Measurements from ENCODE around the gene GPRIN1.

Gene GPRIN1

GRCh38 chr5:176643491-176644219 lies 33.7 kb upstream of the GPRIN1 start:
- no peak for DNase-seq (ENCODE audit: low read depth)

DNA sequence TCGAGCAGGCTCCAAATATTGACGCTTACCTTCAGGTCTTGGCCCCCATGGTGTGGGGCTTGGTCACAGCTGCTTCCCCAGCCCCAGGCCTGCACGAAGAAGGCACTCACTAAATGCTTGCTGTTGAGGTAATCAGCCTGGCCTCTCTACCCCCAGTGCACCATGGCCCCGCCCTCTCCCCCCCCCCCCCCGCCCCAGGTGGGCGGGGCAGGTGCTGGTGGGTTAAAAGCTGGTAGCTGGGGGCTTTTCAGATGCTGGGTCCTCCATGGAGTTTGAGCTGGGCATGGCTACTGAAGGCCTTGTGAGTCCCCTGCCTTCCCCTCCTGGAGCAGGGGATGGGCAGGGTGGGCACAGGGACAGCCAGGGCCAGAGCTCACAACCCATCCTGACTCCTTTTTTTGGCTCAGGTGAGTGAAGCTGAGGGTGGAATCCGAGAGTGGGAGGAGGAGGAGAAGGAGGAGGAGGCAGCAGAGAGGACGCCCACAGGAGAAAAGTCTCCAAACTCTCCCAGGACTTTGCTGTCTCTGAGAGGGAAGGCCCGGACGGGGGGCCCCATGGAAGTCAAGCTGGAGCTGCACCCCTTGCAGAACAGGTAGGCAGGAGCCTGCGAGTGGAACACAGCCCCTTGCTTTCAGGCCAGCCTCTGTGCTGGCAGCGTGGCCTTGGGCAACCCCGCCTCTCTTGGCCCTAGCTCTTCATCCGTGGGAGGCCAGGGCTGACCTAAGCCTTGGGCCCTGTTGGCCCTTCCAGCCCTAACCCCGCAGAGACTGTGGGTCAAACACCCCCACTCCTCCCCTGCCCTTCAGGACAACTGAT lies 32.9 kb upstream of the GPRIN1 start:
- no peak for DNase-seq (ENCODE audit: low read depth)

DNA sequence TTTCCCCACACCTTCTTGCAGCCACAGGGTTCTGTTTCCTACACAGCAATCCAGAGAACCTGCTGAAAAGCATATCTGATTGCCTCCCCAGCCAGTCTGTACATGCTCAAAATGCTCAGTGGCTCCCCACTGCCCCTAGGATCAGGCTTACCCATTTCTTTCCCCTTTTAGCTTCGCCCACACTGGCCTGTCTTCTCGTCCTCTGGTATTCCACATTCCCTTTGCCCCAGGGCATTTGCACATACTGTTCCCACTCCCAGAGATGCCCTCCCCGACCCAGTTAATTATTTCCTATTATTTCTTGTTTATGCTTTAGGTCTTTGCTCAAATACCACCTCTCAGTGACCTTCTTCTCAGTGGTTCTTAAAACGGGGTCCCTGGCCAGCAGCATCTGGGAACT lies 30.7 kb upstream of the GPRIN1 start:
- DNase-seq (ENCODE audit: low read depth), result no peak

- DNase-seq (ENCODE audit: low read depth), result no peak
These were observed 30.0 kb upstream of the GPRIN1 start for GRCh38 chr5:176639981-176640380.

DNA sequence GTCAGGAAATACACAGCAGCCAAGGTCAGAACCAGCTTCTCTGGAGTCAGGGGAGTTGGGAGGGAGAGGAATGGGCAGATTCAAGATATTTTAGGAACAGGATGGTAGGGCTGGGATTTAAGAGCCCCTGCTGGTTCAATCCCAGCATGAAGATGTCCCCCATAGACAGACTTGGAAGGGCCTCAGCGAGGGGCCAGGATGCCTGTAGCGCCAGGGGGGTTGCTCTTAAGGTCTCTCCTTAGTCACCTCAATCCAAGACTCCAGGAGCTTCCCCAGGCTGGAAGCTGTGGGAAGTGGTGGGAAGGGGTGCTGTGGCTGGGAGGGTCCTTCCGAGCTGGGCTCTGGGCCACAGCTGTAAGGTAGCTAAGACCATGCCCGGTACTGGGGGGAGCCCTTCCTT lies 29.3 kb upstream of the GPRIN1 start:
- no peak for DNase-seq (ENCODE audit: low read depth)

DNA sequence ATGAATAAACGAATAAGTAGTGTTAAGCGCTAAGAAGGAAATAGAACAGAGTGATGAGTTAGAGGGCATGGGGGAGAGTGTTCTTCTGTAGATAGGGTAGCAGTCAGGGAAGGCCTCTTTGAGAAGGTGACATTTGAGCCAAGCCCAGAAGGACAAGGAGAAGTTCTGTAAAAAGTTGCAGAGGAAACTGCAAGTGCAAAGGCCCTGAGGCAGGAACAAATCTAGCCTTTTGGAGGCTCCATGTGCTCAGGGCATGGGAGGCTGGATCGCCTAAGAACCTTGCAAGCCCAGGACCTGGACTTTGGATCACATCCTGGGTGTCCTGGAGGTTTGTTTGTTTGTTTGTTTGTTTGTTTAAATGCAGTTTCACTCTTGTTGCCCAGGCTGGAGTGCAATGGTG lies 28.5 kb upstream of the GPRIN1 start:
- DNase-seq (ENCODE audit: low read depth), result no peak

DNA sequence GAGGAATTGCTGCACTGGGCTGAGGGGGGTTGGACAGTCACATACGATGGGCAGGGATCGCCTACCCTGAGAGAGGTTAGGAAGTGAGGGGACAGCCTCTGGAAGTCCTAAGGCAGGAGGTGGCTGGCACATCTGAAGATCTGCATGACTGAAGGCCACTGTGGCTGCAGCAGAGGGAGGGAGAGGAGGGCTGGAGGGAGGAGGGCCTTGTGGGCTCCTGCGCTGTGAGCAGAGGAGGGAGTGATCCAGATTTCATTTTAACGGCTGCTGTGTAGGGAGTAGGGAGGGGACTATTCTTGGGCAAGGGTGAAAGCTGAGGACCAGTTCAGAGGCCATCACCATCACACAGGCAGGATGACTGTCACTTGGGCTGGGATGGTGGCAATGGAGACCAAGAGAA lies 27.6 kb upstream of the GPRIN1 start:
- no peak for DNase-seq (ENCODE audit: low read depth)

DNA sequence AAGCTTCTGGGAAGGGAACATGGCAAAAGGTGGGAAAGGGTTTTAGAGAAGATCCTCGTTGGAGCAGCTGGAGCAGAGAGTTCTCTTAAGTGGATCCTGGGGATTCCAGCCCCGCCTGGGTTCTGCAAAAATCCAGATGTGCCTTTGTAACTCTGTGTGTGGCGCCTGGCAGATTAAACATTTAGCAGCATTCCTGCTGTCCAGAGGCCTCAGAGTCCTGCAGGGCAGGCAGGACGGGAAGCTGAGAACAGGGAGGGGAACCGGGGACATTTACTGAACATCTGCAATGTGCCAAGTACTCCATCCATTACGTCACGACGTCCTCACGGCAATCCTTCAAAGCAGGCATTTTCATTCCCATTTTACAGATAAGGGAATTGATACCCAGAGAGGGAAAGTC lies 26.5 kb upstream of the GPRIN1 start:
- DNase-seq (ENCODE audit: low read depth), result no peak

DNA sequence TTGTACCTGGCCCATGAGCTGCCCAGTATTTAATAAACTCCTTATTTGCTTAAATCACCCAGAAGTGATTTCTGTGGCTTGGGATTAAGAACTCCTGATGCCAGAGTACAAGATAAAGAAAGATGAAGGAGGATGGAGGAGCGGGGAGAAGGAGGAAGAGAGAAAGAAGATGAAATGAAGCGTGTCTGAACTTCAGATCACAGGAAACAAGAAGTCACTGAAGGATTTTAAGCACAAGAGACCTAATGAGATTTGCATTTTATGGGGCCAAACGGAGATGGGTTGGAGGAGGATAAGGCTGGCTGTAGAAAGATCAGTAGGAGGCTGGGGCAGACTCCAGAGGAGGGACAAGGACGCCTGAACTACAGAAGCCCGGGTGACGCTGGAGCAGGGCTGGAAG lies 23.6 kb upstream of the GPRIN1 start:
- DNase-seq (ENCODE audit: low read depth), result no peak

GRCh38 chr5:176632745-176633144 lies 22.8 kb upstream of the GPRIN1 start:
- no peak for DNase-seq (ENCODE audit: low read depth)

- DNase-seq (ENCODE audit: low read depth), result no peak
These were observed 21.6 kb upstream of the GPRIN1 start for GRCh38 chr5:176631383-176632200.

DNA sequence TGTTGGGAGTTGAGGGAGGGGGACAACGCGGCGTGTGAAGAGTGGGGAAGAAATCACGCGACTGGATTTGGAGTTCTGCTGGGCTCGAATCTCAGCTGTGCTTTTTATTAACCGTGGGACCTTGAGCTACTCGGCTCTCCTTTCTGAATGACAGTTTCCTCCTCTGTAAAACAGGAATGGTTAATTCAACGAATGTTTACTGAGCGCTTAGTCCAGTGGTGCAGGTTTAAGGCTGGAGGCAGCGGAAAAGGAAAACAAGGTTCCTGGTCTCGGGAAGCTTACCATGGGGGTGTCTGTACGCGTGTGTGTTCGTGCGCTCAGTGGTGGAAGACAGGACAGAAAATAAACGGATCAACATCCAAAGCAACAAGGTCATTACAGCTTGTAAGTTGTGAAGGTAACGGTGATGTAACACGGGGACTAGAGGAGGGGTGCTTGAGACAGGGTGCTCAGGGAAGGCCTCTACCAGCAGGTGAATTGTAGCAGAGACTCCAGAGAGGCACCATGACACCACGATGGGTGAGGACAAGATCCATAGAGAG lies 20.8 kb upstream of the GPRIN1 start:
- DNase-seq (ENCODE audit: low read depth), result no peak

- DNase-seq (ENCODE audit: low read depth), result no peak
These were observed 20.1 kb upstream of the GPRIN1 start, which contains the start of the genes EIF4E1B and SNCB for GRCh38 chr5:176629853-176630680. Gene EIF4E1B (plus strand): TSS chr5:176630675. CDS start chr5:176642788, 12,113 bp downstream. Gene SNCB (minus strand): TSS chr5:176630534. CDS start chr5:176629654, 880 bp downstream.

DNA sequence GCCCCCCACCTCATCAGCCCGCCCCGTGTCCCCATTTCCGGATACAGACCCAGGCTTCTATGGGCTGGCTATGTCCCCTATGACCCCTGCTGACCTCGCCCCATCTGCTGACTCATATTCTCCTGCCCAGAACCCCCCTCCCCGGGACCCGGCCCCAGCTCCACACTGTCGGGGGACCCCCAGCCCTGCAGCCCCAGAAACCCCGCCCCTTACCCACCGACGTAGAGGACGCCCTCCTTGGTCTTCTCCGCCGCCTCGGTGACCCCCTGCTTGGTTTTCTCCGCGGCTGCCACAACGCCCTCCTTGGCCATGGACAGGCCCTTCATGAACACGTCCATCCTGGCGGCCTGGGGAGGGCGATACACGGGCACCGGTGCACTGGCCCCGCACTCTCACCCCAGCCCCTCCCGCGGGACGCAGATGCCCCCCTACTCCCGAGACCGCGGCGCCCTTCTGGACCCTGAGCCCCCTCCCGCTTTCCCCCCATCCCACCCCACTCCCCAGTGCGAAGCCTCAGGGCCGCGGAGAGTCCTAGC lies 19.4 kb upstream of the GPRIN1 start:
- no peak for DNase-seq (ENCODE audit: low read depth)

- no peak for DNase-seq (ENCODE audit: low read depth)
These were observed 18.7 kb upstream of the GPRIN1 start for GRCh38 chr5:176628406-176629228.

DNA sequence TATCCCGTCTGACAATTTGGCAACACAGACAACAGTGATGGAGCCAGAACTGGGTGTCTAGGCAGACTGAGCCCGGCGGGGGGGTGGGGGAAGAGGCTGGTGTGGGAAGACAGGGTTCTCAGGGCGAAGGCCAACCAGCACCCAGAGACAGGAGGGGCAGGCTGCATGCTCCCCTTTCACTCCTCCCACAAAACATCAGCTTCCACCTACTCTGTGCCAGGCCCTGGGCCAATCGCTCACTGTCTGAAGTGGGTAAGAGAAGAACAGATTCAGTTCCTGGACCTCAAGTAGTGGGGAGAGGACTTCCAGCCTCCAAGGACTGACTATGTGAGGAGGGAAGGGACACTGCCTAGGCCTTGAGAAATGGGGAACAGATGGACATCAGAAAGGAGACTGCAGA lies 17.6 kb upstream of the GPRIN1 start:
- DNase-seq (ENCODE audit: low read depth), result no peak

GRCh38 chr5:176626876-176627236 lies 16.9 kb upstream of the GPRIN1 start:
- DNase-seq (ENCODE audit: low read depth), result no peak

DNA sequence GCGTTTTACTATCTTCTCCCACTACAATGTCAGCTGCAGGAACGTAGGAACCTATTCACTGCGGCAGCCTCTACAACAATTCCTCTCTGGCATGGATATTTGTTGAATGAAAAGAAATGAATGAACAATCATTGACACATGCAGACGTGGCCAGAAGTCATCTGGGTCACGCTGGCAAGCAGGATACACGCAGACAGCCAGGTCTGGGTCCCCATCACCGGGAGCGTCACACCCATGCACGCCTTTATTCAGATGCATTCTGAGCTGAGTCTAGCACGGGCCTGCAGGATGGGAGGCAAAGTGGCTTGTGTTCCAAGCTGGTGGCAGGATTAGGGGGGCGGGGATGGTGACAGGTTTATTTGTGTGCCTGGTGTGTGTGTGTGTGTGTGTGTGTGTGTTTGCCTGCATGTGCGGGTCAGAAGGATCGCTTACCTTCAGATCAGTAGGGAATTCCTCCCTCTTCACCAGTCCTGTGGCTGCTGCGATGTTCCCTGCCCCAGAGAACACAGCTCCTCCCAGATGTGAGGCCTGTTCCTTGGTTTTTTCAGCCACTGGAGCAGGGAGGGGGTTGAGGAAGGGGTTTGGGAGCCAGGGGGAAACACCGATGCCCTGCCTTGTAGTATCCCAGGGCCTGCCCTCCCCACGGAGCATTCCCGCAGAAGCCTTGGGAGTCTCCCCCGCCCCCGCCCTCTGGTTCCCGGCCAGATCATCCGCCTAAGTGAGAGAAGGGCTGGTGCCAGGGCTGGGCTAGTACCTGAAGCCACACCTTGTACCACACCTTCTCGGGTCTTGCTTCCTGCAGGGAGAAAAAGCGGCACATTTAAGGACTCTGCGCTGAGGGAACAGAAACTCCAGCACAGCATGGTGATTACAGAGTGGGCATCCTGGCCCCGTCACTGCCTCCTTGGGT lies 16.3 kb upstream of the GPRIN1 start:
- DNase-seq (ENCODE audit: low read depth), result no peak

- DNase-seq (ENCODE audit: low read depth), result no peak
These were observed 15.6 kb upstream of the GPRIN1 start for GRCh38 chr5:176625512-176625911.
